ENCODE data around the gene SLC25A5.

DNA sequence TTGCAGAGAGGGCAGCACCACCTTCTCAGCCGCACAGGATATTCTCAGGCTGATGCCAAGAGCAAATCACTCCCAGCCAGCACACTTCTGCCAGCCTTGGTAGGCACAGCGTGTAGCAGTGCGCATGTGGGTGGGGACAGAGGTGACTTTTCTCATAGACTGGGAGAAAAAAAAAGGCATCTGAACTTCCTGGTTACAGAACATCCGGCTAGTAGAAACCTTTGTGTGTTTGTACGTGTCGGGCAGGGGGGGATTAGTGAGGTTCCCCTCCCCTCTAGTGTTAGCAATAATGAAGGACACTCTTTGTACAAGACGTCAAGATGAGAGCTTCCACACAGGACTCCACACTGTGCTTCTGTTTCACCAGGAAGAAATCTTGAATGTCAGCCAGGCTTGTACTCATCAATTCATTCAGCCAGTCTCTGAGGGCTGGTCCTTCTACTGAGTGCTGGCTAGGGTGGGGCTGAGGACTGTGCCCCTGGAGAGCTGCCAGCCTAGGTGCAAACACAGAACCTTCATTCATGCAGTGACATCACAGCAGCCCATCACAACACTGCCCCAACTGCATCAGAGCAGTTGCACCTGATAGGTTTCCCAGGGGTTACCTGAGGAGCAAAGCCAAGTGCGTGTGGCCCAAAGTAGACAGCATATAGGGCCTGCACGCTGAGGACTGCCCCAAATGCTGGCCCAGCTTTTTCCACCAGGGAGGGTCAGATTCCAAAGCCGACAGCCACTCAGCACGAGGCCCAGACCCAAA is 34.7 kb downstream of the SLC25A5 start:
- TF ChIP-seq, protein P1, sequence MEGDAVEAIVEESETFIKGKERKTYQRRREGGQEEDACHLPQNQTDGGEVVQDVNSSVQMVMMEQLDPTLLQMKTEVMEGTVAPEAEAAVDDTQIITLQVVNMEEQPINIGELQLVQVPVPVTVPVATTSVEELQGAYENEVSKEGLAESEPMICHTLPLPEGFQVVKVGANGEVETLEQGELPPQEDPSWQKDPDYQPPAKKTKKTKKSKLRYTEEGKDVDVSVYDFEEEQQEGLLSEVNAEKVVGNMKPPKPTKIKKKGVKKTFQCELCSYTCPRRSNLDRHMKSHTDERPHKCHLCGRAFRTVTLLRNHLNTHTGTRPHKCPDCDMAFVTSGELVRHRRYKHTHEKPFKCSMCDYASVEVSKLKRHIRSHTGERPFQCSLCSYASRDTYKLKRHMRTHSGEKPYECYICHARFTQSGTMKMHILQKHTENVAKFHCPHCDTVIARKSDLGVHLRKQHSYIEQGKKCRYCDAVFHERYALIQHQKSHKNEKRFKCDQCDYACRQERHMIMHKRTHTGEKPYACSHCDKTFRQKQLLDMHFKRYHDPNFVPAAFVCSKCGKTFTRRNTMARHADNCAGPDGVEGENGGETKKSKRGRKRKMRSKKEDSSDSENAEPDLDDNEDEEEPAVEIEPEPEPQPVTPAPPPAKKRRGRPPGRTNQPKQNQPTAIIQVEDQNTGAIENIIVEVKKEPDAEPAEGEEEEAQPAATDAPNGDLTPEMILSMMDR (IDR thresholded peaks at IDR 0.05): no peak
- TF ChIP-seq EZH2phosphoT487 (IDR thresholded peaks at IDR 0.05): no peak
